Effector CD4-positive, alpha-beta T cell (primary cell): ENCODE measurements around the gene CMSS1.
"Not testable (repeated sequence)": the region's sequence is repeated elsewhere in the genome, so short reads cannot be mapped to it uniquely, and the experiment has no call there.

Experiments
- DNase-seq: peaks from one replicate; pipeline ENCODE4 v3.0.0-alpha.2; 2020

Gene CMSS1

DNA sequence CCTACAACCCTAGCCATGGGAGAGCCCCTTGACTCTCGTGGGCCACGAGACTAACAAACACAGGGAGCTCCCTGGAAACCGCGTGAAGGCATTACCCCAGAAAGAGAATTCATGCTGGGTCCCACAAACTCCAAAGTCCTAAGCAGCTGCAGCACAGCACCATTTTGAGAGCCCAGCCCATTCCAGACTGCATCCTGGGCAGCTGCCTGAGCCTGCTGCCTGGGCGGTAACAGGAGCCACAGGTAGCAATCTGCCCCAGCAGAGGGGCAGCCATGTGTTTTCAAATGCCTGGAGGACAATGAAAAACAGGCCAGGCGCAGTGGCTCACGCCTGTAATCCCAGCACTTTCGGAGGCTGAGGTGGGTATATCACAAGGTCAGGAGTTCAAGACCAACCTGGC, 380.2 kb downstream of the CMSS1 start:
- DNase-seq: no peak

DNA sequence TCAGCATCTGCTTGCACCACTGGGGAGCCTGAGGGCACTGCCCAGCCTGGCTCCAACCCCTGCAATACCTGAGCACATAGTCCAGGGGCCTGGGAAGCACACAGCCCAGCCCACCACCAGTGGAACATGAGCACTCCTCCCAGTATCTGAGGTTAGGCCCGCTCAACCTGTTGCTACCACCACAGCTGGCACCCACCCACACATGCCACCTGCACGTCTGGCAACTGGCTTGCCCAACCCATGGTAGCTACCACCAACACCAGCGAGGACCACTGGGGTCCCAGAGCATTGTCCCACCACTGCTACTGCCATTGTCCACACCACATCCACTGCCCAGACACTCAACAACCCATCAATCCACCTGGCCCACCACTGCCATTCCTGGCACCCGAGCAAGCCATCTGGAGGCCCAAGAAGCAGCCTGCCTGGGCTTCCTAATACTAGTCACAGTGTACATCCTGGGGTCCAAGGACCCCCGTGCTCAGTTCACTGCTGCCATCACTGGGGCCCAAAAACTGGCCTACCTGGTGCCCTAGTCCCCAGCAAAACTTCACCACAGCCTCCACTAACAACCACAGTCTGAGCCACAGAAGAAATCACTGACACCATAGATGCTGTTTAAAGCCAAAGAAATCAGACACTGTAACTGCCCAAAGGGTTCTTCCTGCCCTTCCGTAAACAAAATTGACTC, 381.1 kb downstream of the CMSS1 start:
- DNase-seq: no peak

- no peak for DNase-seq
Observed at GRCh38 chr3:100205171-100205570, 387.5 kb downstream of the CMSS1 start.

- no peak for DNase-seq
Observed at GRCh38 chr3:100206687-100207086, 389.0 kb downstream of the CMSS1 start.

- DNase-seq: no peak
Observed at GRCh38 chr3:100207886-100208285, 390.2 kb downstream of the CMSS1 start.

DNA sequence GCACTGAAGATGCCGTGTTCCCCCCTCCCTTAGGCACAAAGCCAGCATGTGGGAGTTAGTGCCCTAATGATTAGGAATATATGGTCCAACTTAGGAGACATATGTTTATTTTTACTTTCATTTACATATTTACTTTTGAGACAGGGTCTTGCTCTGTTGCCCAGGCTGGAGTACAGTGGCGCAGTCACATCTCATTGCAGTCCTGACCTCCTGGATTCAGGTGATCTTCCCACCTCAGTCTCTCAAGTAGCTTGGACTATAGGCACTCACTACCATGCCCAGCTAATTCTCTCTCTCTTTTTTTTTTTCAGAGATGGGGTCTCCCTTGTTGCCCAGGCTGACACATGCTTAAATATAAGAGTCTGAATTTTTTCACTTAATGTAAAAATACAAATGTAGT, 391.5 kb downstream of the CMSS1 start:
- DNase-seq: no peak

DNA sequence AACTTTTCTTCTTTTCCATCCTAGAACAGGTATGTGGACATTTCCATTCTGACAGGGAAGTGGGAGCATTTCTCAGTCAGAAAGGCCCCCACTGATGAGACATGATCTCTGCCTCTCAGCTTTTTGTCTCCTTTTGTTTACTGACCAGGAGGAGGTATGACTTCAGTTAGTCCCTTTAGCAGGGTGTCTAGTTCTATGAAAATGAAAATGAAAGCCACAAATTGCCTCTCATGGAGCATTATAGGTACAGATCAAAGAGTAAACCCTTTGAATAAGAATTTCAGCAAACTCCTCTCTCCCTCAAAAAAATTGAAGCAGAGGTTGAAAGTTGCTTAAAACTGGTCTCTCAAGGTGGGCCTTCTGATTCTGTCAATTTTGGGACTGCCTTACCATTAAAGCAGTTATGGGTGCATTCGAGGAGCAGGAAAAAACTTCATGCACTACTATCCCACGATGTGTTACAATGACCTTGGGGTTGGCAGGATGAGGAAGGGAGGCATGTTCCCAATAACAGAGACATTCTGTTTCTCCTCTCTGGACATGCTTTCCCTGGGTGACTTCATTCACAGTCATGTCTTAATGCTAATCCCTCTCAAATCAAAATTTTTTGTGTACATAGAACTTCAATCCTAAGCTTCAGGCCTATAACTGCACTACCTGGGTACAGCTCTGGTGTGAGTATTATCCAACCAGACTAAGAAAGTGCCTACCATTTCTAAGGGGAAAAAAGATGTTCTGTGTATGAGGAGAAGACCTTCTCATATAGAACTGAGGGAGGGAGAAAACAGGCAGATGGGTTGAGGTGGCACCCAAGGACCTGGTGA, 392.5 kb downstream of the CMSS1 start:
- no peak for DNase-seq

- DNase-seq: no peak
Observed at GRCh38 chr3:100210772-100211135, 393.1 kb downstream of the CMSS1 start.

- no peak for DNase-seq
Observed at GRCh38 chr3:100213891-100214573, 396.4 kb downstream of the CMSS1 start.

DNA sequence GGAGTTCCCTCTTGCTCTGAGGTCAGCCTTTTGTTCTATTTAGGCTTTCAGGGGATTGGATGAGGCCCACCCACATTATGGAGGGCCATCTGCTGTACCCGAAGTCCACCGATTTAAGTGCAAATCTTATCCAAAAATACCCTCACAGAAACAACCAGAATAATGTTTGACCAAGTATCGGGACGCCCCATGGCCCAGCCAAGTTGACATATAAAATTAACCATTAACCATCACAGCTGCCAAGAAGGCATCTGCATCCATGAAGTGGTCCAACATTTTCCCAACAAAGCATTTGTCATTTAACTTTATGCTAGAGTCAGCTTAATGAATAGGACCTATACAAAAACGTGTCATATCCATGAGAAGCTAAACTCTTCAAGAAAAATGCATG, 396.9 kb downstream of the CMSS1 start:
- no peak for DNase-seq

DNA sequence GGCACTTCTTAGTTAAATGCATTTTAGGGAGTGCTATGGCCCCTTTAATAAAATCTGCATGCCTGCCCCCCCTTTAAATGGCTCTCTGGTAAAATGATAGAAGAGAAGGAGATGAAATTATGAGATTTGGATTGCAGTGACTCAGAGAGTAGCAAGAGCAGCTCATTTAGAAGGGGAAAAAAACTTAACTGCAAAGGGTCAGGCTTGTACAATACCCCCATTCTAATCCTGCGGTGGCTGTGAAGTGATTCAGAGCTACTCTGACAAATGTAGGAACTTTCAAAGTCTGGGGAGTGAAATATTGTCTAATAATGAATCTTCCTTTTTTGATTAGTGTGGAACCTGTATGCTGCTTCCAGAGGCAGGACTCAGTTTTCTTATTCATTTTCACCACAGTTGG, 399.1 kb downstream of the CMSS1 start:
- no peak for DNase-seq

- no peak for DNase-seq
Observed at GRCh38 chr3:100221159-100221558, 403.5 kb downstream of the CMSS1 start.

- DNase-seq: no peak
Observed at GRCh38 chr3:100225193-100225592, 407.5 kb downstream of the CMSS1 start.

GRCh38 chr3:100225883-100226282, 408.2 kb downstream of the CMSS1 start:
- no peak for DNase-seq

GRCh38 chr3:100226712-100227429, 409.2 kb downstream of the CMSS1 start:
- no peak for DNase-seq

DNA sequence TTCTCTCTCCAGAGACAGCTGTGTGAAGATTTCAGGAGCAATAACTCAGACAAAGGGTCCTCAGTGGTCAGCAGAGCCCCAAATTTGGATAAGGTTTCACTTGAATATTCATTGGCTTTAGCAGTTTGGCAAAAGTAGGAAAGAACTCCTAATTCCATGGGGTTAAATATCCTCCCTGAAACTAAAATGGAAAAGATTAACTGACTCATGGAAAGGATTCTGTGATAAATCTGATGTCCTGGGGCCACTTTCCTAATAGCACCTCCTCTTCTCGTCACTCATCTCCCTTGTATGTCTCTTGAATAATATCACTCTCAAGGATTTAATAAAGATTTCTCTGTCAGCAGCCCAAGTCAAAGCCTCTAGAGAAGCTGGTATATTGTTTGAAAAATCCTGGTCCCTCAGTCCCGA, 409.9 kb downstream of the CMSS1 start:
- DNase-seq: no peak

- no peak for DNase-seq
Observed at GRCh38 chr3:100228247-100228646, 410.6 kb downstream of the CMSS1 start.

DNA sequence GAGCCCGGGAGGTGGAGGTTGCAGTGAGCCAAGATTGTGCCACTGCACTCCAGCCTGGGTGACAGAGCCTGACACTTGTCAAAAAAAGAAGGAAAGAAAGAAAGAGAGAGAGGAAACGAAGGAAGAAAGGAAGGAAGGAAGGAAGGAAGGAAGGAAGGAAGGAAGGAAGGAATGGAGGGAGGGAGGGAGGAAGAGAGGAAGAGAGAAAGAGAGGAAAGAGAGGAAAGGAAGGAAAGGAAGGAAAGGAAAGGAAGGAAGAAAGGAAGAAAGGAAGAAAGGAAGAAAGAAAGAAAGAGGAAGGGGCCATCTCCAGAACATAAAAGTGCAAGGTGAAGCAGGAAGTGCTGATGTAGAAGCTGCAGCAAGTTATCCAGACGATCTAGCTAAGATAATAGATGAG, 411.5 kb downstream of the CMSS1 start:
- DNase-seq: not testable (repeated sequence)

DNA sequence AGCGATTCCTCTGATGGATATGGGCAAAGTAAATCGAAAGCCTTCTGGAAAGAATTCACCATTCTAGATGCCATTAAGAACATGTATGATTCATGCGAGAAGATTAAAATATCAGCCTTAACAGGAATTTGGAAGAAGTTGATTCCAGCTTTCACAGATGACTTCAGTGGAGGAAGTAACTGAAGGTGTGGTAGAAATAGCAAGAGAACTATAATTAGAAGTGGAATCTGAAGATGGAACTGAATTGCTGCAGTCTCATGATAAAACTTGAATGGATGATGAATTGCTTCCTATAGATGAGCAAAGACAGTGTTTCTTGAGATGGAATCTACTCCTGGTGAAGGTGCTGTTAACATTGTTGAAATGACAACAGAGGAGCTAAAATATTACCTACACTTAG, 413.0 kb downstream of the CMSS1 start:
- no peak for DNase-seq
